Stimulated activated memory B cell treated with anti-CD40 and anti-IgM and Interleukin-4, amounts not matched to agents 10 μg/mL and 1 μg/mL and 100 μg/mL, for 72 hours (primary cell): Measurements from ENCODE around the gene CELF5.
"Not testable (repeated sequence)": the region's sequence is repeated elsewhere in the genome, so short reads cannot be mapped to it uniquely, and the experiment has no call there.

ENCODE experiments used
- ATAC-seq: fragments of 150-1000 bp; cut with Tn5 transposase; 2 replicates; pipeline ENCODE4 v1.10.0; 2021
- H3K27ac Mint-ChIP-seq: one replicate; pipeline ENCODE4 v1.8.0; 2022; ENCODE audit warnings: mild to moderate bottlenecking, mixed read lengths
- H3K27me3 Mint-ChIP-seq: one replicate; pipeline ENCODE4 v1.8.0; 2022; ENCODE audit warnings: mixed read lengths
- H3K36me3 Mint-ChIP-seq: one replicate; pipeline ENCODE4 v1.8.0; 2022; ENCODE audit warnings: mixed read lengths
- H3K4me1 Mint-ChIP-seq: one replicate; pipeline ENCODE4 v1.8.0; 2022; ENCODE audit warnings: mixed read lengths
- H3K4me3 Mint-ChIP-seq: one replicate; pipeline ENCODE4 v1.8.0; 2022; ENCODE audit warnings: mild to moderate bottlenecking, moderate library complexity, mixed read lengths
- H3K9me3 Mint-ChIP-seq: one replicate; pipeline ENCODE4 v1.8.0; 2022; ENCODE audit warnings: mixed read lengths

CELF5 gene

GRCh38 chr19:3316659-3317207 lies 92.3 kb downstream of the CELF5 start:
- ATAC-seq = no peak
- no peaks in the 10 kb centered on the region for H3K9me3 Mint-ChIP-seq
- H3K36me3 Mint-ChIP-seq = peaks cover 5% of the 10 kb centered on the region
- no peak overlapping the region for H3K4me3 Mint-ChIP-seq
- H3K4me1 Mint-ChIP-seq = peaks cover 6% of the 10 kb centered on the region
- H3K27ac Mint-ChIP-seq = no peak overlapping the region
- H3K27me3 Mint-ChIP-seq = peaks cover 59% of the 10 kb centered on the region

DNA sequence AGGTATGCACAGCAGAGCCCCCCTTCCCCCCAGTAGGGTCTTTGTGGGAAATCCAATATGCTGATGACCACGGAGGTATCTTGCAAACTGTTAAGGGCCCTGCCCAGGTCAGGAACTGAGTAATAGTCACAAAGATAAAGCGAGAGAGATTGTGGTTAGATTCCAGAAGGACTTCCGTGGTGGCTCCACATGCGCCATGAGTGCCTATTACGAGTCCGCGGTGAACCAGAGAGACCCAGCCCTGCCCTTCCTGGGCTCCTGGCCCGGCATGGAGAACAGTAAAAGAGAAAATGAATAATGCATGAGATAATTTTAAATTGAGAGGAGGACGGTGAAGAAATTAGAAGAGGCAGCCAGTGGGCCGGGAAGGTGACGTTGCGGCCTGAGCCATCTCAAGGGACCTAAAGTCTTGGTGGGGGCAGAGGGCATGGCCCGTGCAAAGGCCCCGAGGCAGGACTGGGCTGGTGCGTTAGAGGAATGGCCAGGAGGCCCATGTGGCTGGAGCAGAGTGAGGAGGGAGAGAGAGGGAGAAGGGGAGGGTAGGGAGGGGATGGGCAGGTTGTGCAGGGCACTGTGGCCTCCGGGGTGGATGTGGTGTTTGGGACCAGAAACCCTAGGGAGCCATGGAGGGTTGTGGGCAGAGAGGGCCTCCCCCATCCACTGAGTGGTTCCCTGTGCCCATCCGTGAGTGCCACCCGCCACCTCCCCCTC lies 95.3 kb downstream of the CELF5 start:
- H3K4me3 Mint-ChIP-seq = no peak overlapping the region
- no peak for ATAC-seq
- H3K27ac Mint-ChIP-seq = no peak overlapping the region
- peaks cover 7% of the 10 kb centered on the region for H3K9me3 Mint-ChIP-seq
- H3K36me3 Mint-ChIP-seq = peaks cover 5% of the 10 kb centered on the region
- peaks cover 56% of the 10 kb centered on the region for H3K27me3 Mint-ChIP-seq
- H3K4me1 Mint-ChIP-seq = peaks cover 14% of the 10 kb centered on the region

DNA sequence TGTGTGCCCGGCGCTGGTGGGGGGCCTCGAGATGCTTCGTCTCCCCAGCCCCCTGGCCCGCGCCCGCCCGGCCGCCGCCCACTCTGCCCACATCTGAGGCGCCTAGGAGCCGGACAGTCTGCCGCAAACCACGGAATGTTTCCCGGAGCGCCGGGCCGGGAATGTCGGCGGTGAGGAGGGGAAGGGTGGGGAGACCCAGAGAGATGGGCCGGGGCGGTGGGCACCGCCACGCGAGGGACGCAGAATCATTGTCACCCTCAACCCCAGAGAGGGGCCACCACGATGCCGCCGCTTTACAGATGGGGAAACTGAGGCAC lies 95.9 kb downstream of the CELF5 start:
- ATAC-seq = no peak
- peaks cover 7% of the 10 kb centered on the region for H3K9me3 Mint-ChIP-seq
- H3K27ac Mint-ChIP-seq = no peak overlapping the region
- peaks cover 51% of the 10 kb centered on the region for H3K27me3 Mint-ChIP-seq
- no peak overlapping the region for H3K4me3 Mint-ChIP-seq
- peaks cover 14% of the 10 kb centered on the region for H3K4me1 Mint-ChIP-seq
- H3K36me3 Mint-ChIP-seq = peaks cover 5% of the 10 kb centered on the region

DNA sequence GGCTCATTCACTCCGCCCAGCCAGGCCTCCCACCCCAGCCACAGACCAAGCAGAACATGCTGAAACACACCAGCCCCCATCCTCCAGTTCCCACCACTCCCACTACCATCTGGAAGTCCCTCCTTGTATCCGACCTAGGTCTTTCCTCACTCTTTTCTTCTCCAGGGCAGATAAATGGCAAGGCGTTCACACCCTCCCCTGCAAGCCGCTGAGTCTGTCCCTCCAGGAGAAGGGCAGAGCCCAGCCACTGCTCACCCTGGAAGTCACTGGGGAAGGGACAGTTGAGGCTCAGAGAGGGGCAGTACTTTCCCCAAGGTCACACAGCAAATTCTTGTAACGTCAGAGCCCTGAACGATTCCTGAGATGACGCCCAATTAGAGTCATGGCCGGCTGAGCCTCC lies 96.4 kb downstream of the CELF5 start:
- Mint-ChIP-seq H3K9me3 (peaks cover 7% of the 10 kb centered on the region), H3K4me1 (peaks cover 14% of the 10 kb centered on the region), H3K4me3 (no peak overlapping the region), H3K27me3 (peaks cover 48% of the 10 kb centered on the region), H3K36me3 (peaks cover 5% of the 10 kb centered on the region), H3K27ac (no peak overlapping the region)
- no peak for ATAC-seq

GRCh38 chr19:3321696-3322095 lies 97.2 kb downstream of the CELF5 start:
- no peaks in the 10 kb centered on the region for H3K36me3 Mint-ChIP-seq
- no peak overlapping the region for H3K4me3 Mint-ChIP-seq
- peaks cover 14% of the 10 kb centered on the region for H3K4me1 Mint-ChIP-seq

DNA sequence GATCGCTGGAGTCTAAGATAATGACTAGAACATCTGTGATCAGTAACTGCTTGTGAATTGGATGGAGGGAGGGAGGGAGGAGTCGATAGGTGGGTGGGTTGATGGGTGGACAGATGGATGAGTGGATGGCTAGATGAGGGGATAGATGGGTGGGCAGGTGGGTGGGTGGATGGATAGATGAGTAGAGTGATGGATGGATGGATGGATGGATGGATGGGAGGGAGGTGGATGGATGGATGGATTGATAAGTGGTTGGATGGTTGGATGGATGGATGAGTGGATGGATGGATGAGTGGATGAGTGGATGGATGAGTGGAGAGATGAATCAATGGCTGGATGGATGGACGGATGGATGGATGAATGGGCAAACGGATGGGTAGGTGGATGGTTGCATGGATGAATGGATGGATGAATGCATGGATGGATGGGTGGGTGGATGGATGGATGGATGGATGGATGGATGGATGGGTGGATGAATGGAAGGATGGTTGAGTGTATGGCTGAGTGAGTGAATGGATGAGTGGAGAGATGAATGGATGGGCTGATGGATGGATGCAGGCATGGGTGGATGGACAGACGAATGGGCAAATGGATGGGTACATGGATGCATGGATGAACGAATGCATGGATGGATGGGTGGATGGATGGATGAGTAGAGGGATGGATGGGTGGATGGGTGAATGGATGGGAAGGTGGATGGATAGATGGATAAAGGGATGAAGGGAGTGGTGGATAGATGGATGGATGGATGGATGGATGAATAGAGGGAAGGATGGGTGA lies 97.9 kb downstream of the CELF5 start:
- H3K36me3 Mint-ChIP-seq = no peaks in the 10 kb centered on the region
- H3K4me1 Mint-ChIP-seq = peaks cover 14% of the 10 kb centered on the region
- ATAC-seq = no peak
- no peak overlapping the region for H3K4me3 Mint-ChIP-seq
- no peak overlapping the region for H3K27ac Mint-ChIP-seq
- H3K9me3 Mint-ChIP-seq = peaks cover 7% of the 10 kb centered on the region
- H3K27me3 Mint-ChIP-seq = peaks cover 34% of the 10 kb centered on the region

More at GRCh38 chr19:3321696-3322095, 97.2 kb downstream of the CELF5 start:
- no peak for ATAC-seq
- Mint-ChIP-seq H3K9me3 (peaks cover 7% of the 10 kb centered on the region), H3K27ac (no peak overlapping the region), H3K27me3 (peaks cover 39% of the 10 kb centered on the region)

- ATAC-seq = no peak
- Mint-ChIP-seq H3K9me3 (peaks cover 7% of the 10 kb centered on the region), H3K4me1 (peaks cover 14% of the 10 kb centered on the region), H3K27ac (no peak overlapping the region), H3K36me3 (no peaks in the 10 kb centered on the region), H3K27me3 (peaks cover 34% of the 10 kb centered on the region), H3K4me3 (no peak overlapping the region)
These were observed 98.6 kb downstream of the CELF5 start for GRCh38 chr19:3323026-3323425.

DNA sequence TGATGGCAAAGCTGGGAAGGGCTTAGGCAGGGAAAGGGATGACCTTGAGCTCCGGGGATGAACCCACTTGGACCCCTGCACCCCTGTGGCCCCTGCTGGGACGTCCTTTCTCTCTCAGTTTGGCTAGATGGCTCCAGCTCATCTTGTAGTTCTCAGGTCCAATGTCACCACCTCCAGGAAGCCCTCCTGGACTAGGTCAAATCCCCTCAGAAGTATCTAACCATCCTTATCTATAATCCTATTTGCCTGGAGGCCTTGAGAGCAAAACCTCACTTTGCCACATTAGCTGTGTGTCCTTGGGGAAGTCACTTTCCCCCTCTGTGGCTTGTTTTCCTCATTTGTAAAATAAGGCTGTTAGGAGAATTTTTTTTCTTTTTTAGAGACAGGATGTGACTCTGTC lies 99.2 kb downstream of the CELF5 start:
- ATAC-seq = no peak
- Mint-ChIP-seq H3K4me3 (no peak overlapping the region), H3K27me3 (peaks cover 34% of the 10 kb centered on the region), H3K9me3 (peaks cover 7% of the 10 kb centered on the region), H3K4me1 (peaks cover 14% of the 10 kb centered on the region), H3K36me3 (no peaks in the 10 kb centered on the region), H3K27ac (no peak overlapping the region)

GRCh38 chr19:3324405-3324856 lies 100.0 kb downstream of the CELF5 start:
- no peak for ATAC-seq
- Mint-ChIP-seq H3K4me1 (peaks cover 13% of the 10 kb centered on the region), H3K4me3 (no peak overlapping the region), H3K27me3 (peaks cover 33% of the 10 kb centered on the region), H3K27ac (no peak overlapping the region), H3K36me3 (no peaks in the 10 kb centered on the region), H3K9me3 (peaks cover 7% of the 10 kb centered on the region)

DNA sequence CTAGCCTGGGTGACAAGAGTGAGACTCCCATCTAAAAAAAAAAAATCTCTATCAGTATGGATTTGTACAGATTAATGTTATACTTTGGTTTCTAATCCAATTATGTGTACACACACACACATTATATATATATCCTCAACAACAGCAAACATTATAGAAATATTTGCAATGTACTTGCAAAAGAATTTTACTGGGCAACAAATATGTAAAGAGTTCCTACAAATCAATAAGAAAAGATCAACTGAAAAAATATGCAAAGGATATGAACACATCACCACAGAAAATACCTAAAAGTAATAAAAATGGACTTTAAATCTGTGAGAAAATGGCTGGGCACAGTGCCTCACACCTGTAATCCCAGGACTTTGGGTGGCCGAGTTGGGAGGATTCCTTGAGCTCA lies 101.0 kb downstream of the CELF5 start:
- no peak for ATAC-seq
- Mint-ChIP-seq H3K4me3 (no peak overlapping the region), H3K27ac (no peak overlapping the region), H3K9me3 (peaks cover 7% of the 10 kb centered on the region), H3K36me3 (no peaks in the 10 kb centered on the region), H3K4me1 (peaks cover 8% of the 10 kb centered on the region), H3K27me3 (peaks cover 24% of the 10 kb centered on the region)

GRCh38 chr19:3328743-3329142 lies 104.3 kb downstream of the CELF5 start:
- no peaks in the 10 kb centered on the region for H3K36me3 Mint-ChIP-seq
- H3K27ac Mint-ChIP-seq = no peak overlapping the region
- no peaks in the 10 kb centered on the region for H3K27me3 Mint-ChIP-seq
- H3K9me3 Mint-ChIP-seq = peaks cover 8% of the 10 kb centered on the region
- H3K4me1 Mint-ChIP-seq = no peaks in the 10 kb centered on the region
- no peak for ATAC-seq
- no peak overlapping the region for H3K4me3 Mint-ChIP-seq

GRCh38 chr19:3330047-3330446 lies 105.6 kb downstream of the CELF5 start:
- Mint-ChIP-seq H3K27ac (no peak overlapping the region), H3K4me3 (no peak overlapping the region), H3K36me3 (no peaks in the 10 kb centered on the region), H3K27me3 (peaks cover 10% of the 10 kb centered on the region), H3K9me3 (peaks cover 8% of the 10 kb centered on the region), H3K4me1 (no peaks in the 10 kb centered on the region)
- no peak for ATAC-seq

GRCh38 chr19:3332232-3332631 lies 107.8 kb downstream of the CELF5 start:
- not testable (repeated sequence) for ATAC-seq, H3K4me3 Mint-ChIP-seq, H3K4me1 Mint-ChIP-seq, H3K36me3 Mint-ChIP-seq, H3K9me3 Mint-ChIP-seq
- H3K27me3 Mint-ChIP-seq = peaks cover 32% of the 10 kb centered on the region
- H3K27ac Mint-ChIP-seq = peak overlapping the region; percentile 26

DNA sequence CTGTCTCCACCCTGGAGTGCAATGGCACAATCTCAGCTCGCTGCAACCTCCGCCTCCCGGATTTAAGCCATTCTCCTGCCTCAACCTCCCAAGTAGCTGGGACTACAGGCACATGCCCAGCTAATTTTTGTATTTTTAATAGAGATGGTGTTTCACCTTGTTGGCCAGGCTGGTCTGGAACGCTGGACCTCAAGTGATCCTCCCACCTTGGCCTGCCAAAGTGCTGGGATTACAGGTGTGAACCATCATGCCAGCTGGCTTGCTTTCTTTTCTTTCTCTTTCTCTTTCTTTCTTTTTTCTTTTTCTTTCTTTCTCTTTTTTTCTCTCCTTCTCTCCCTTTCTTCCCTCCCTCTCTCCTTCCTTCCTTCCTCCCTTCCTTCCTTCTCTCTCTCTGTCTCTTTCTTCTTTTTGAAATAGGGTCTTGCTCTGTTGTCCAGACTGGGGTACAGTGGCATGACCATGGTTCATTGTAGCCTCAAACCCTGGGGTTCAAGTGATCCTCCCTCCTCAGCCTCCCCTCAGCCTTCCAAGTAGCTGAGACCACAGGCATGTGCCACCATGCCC lies 108.6 kb downstream of the CELF5 start:
- no peaks in the 10 kb centered on the region for H3K36me3 Mint-ChIP-seq
- peak overlapping the region; percentile 26 for H3K27ac Mint-ChIP-seq
- H3K4me3 Mint-ChIP-seq = no peak overlapping the region
- H3K4me1 Mint-ChIP-seq = no peaks in the 10 kb centered on the region
- peaks cover 36% of the 10 kb centered on the region for H3K27me3 Mint-ChIP-seq
- peaks cover 8% of the 10 kb centered on the region for H3K9me3 Mint-ChIP-seq
- no peak for ATAC-seq

- H3K36me3 Mint-ChIP-seq = no peaks in the 10 kb centered on the region
- H3K4me1 Mint-ChIP-seq = peaks cover 2% of the 10 kb centered on the region
- peaks cover 8% of the 10 kb centered on the region for H3K9me3 Mint-ChIP-seq
- peak overlapping the region; percentile 26 for H3K27ac Mint-ChIP-seq
- peaks cover 41% of the 10 kb centered on the region for H3K27me3 Mint-ChIP-seq
- ATAC-seq = no peak
- no peak overlapping the region for H3K4me3 Mint-ChIP-seq
These were observed 109.2 kb downstream of the CELF5 start for GRCh38 chr19:3333662-3334061.
